Calu3 (cell line): ENCODE results near the gene HDLBP. TPM values are rescaled to one million over a fixed set of nuclear protein-coding genes. Genes with fewer than 3 reads are reported as not detected.

Experiments used
- BruUV-seq: library from RNA; stranded (reverse); fragments of 400-500 nt; replicated peaks from 2 replicates; lab custom pipeline; 2021; lab: Mats Ljungman, UMichigan
- CTCF ChIA-PET: fragments of 300-600 bp; sonication (Branson Sonifier 250); formaldehyde crosslinking; loops from one replicate; lab custom pipeline; 2022; ENCODE audit warnings: antibody characterized with exemption; lab: Charles Lee
- DNase-seq: peaks from one replicate; pipeline ENCODE4 v3.0.0; 2022
- H3K27ac Mint-ChIP-seq: one replicate; pipeline ENCODE4 v1.8.0; 2022; ENCODE audit warnings: mixed read lengths; ENCODE audit not compliant: unreplicated experiment
- H3K27me3 Mint-ChIP-seq: one replicate; pipeline ENCODE4 v1.8.0; 2022; ENCODE audit warnings: mixed read lengths; ENCODE audit not compliant: unreplicated experiment
- H3K36me3 Mint-ChIP-seq: one replicate; pipeline ENCODE4 v1.8.0; 2022; ENCODE audit warnings: mild to moderate bottlenecking, moderate library complexity, mixed read lengths; ENCODE audit not compliant: insufficient read depth, unreplicated experiment
- H3K4me1 Mint-ChIP-seq: one replicate; pipeline ENCODE4 v1.8.0; 2022; ENCODE audit warnings: mild to moderate bottlenecking, low read depth, mixed read lengths; ENCODE audit not compliant: unreplicated experiment
- H3K4me3 Mint-ChIP-seq: one replicate; pipeline ENCODE4 v1.8.0; 2022; ENCODE audit warnings: mild to moderate bottlenecking, low read depth, moderate library complexity, mixed read lengths; ENCODE audit not compliant: unreplicated experiment
- H3K9me3 Mint-ChIP-seq: one replicate; pipeline ENCODE4 v1.8.0; 2022; ENCODE audit warnings: low read depth, mixed read lengths; ENCODE audit not compliant: unreplicated experiment
- CTCF ChIP-seq: fragments of 200-600 bp; IDR thresholded peaks from one replicate; pipeline ENCODE4 v1.8.0; 2022; ENCODE audit warnings: antibody characterized with exemption; ENCODE audit not compliant: unreplicated experiment
- intact Hi-C: fragments of 100-400 bp; cut with micrococcal nuclease; formaldehyde crosslinking; loops from one replicate; pipeline ENCODE4 v1.10.0; 2022; ENCODE audit not compliant: unreplicated experiment
- total RNA-seq: library from RNA; stranded (reverse); gene quantifications from 2 replicates; pipeline ENCODE4 v1.2.3, GENCODE V29; 2022

The HDLBP gene
- total RNA-seq, 1 experiment from 2014 or later, result 493 TPM

- intact Hi-C loops, result no loop called here
- peaks cover 68% of the 10 kb centered on the region for H3K36me3 Mint-ChIP-seq
- DNase-seq, result no peak
- peak overlapping the region; percentile 67 for H3K4me3 Mint-ChIP-seq
- H3K27ac Mint-ChIP-seq, result no peak overlapping the region
- CTCF ChIA-PET, result no interaction called here
- BruUV-seq, result no TSS peak
- no peaks in the 10 kb centered on the region for H3K27me3 Mint-ChIP-seq
- H3K9me3 Mint-ChIP-seq, result no peaks in the 10 kb centered on the region
- TF ChIP-seq CTCF, result no peak
- peaks cover 45% of the 10 kb centered on the region for H3K4me1 Mint-ChIP-seq
Observed at GRCh38 chr2:241269707-241270520, 45.6 kb downstream of the HDLBP start.

- peaks cover 38% of the 10 kb centered on the region for H3K4me1 Mint-ChIP-seq
- CTCF ChIA-PET, result no interaction called here
- H3K4me3 Mint-ChIP-seq, result no peak overlapping the region
- H3K27ac Mint-ChIP-seq, result peak overlapping the region; percentile 25
- no peak for DNase-seq
- BruUV-seq, result TSS peak; percentile 1
- no peak for TF ChIP-seq CTCF
- intact Hi-C loops, result no loop called here
- H3K9me3 Mint-ChIP-seq, result no peaks in the 10 kb centered on the region
- peaks cover 74% of the 10 kb centered on the region for H3K36me3 Mint-ChIP-seq
- H3K27me3 Mint-ChIP-seq, result no peaks in the 10 kb centered on the region
Observed at GRCh38 chr2:241268716-241269445, 46.6 kb downstream of the HDLBP start.

GRCh38 chr2:241268306-241268705 is 47.2 kb downstream of the HDLBP start:
- CTCF ChIA-PET, result no interaction called here
- H3K27ac Mint-ChIP-seq, result no peak overlapping the region

More at GRCh38 chr2:241268306-241268705, 47.2 kb downstream of the HDLBP start:
- Mint-ChIP-seq H3K36me3 (peaks cover 74% of the 10 kb centered on the region), H3K27me3 (no peaks in the 10 kb centered on the region), H3K9me3 (no peaks in the 10 kb centered on the region), H3K4me3 (no peak overlapping the region), H3K4me1 (peaks cover 32% of the 10 kb centered on the region)
- no peak for TF ChIP-seq CTCF
- no peak for DNase-seq
- intact Hi-C loops, result no loop called here
- no TSS peak for BruUV-seq
